ENCODE data around the gene PDZK1IP1. TPM values are rescaled to one million over a fixed set of nuclear protein-coding genes. Genes with fewer than 3 reads are reported as not detected.

Gene PDZK1IP1
- total RNA-seq, 1 experiment from 2014 or later = 19.6 TPM

- Mint-ChIP-seq H3K4me3 (ENCODE audit: unreplicated experiment) (no peak overlapping the region), H3K9me3 (ENCODE audit: unreplicated experiment) (no peaks in the 10 kb centered on the region), H3K4me1 (ENCODE audit: insufficient read depth, unreplicated experiment) (peaks cover 33% of the 10 kb centered on the region), H3K36me3 (ENCODE audit: insufficient read depth, unreplicated experiment) (peaks cover 5% of the 10 kb centered on the region), H3K27ac (ENCODE audit: low read depth, unreplicated experiment) (no peak overlapping the region), H3K27me3 (ENCODE audit: insufficient read depth, unreplicated experiment) (no peaks in the 10 kb centered on the region)
- ChIA-PET POLR2A (no interaction called here), CTCF (interaction anchor here (0.7 to 2.1 kb wide), 3 partner anchors 8 to 77 kb away, joined by 3 to 20 read pairs (median 4); no protein-coding TSS in a partner anchor)
- intact Hi-C loops (cut with micrococcal nuclease) = no loop called here
- TF ChIP-seq, protein P1, sequence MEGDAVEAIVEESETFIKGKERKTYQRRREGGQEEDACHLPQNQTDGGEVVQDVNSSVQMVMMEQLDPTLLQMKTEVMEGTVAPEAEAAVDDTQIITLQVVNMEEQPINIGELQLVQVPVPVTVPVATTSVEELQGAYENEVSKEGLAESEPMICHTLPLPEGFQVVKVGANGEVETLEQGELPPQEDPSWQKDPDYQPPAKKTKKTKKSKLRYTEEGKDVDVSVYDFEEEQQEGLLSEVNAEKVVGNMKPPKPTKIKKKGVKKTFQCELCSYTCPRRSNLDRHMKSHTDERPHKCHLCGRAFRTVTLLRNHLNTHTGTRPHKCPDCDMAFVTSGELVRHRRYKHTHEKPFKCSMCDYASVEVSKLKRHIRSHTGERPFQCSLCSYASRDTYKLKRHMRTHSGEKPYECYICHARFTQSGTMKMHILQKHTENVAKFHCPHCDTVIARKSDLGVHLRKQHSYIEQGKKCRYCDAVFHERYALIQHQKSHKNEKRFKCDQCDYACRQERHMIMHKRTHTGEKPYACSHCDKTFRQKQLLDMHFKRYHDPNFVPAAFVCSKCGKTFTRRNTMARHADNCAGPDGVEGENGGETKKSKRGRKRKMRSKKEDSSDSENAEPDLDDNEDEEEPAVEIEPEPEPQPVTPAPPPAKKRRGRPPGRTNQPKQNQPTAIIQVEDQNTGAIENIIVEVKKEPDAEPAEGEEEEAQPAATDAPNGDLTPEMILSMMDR (IDR thresholded peaks at IDR 0.05; ENCODE audit: unreplicated experiment) = no peak
- no peak for DNase-seq (ENCODE audit: unreplicated experiment)
- no TSS peak for BruUV-seq (replicated peaks)
These were observed 3.3 kb downstream of the PDZK1IP1 start for GRCh38 chr1:47186267-47187185.

GRCh38 chr1:47184822-47185677, 4.8 kb downstream of the PDZK1IP1 start:
- no peaks in the 10 kb centered on the region for H3K9me3 Mint-ChIP-seq (ENCODE audit: unreplicated experiment)
- peak overlapping the region; percentile 44 for H3K27ac Mint-ChIP-seq (ENCODE audit: low read depth, unreplicated experiment)
- no peak overlapping the region for H3K4me3 Mint-ChIP-seq (ENCODE audit: unreplicated experiment)
- POLR2A ChIA-PET = interaction anchor here (0.7 kb wide), 1 partner anchor 380 kb away, joined by 3 read pairs; no protein-coding TSS in a partner anchor
- no peak for DNase-seq (ENCODE audit: unreplicated experiment)
- intact Hi-C loops (cut with micrococcal nuclease) = no loop called here
- no peaks in the 10 kb centered on the region for H3K27me3 Mint-ChIP-seq (ENCODE audit: insufficient read depth, unreplicated experiment)
- CTCF ChIA-PET = interaction anchor here (0.6 to 8.1 kb wide), 6 partner anchors 7 to 252 kb away, joined by 3 to 158 read pairs (median 5); partner anchors contain the start of gene PDZK1IP1
- BruUV-seq (replicated peaks) = no TSS peak
- peaks cover 5% of the 10 kb centered on the region for H3K36me3 Mint-ChIP-seq (ENCODE audit: insufficient read depth, unreplicated experiment)
- TF ChIP-seq, protein P1 (IDR thresholded peaks at IDR 0.05; ENCODE audit: unreplicated experiment) = no peak
- peaks cover 31% of the 10 kb centered on the region for H3K4me1 Mint-ChIP-seq (ENCODE audit: insufficient read depth, unreplicated experiment)

DNA sequence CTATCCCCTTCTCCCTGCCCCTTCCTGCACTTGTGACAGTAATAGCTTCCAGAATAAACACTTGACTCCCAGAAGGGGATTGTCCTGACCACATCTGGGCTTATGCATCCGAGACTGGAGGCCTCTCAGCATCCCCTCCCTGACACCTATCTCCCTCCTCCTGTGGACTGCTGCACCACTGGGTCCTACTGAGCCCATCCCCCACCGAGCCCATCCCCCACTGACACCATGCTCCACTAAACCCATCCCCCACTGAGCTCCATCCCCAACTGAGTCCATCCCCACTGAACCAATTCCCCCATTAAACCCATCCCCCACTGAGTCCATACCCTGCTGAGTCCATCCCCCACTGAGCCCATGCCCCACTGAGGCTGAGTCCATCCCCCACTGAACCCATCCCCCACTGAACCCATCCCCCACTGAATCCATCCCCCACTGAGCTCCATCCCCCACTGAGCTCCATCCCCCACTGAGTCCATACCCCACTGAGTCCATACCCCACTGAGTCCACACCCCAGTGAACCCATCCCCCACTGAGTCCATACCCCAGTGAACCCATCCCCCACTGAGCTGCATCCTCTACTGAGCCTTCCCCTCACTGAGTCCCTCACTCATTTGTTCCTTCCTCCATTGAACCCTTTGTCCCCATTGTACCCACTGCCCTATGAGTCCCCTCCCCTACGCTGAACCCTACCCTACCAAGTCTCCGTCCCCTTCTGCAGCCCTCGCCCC, 5.6 kb downstream of the PDZK1IP1 start:
- Mint-ChIP-seq H3K27ac (ENCODE audit: low read depth, unreplicated experiment) (no peak overlapping the region), H3K4me3 (ENCODE audit: unreplicated experiment) (no peak overlapping the region), H3K4me1 (ENCODE audit: insufficient read depth, unreplicated experiment) (peaks cover 30% of the 10 kb centered on the region), H3K27me3 (ENCODE audit: insufficient read depth, unreplicated experiment) (no peaks in the 10 kb centered on the region), H3K9me3 (ENCODE audit: unreplicated experiment) (no peaks in the 10 kb centered on the region), H3K36me3 (ENCODE audit: insufficient read depth, unreplicated experiment) (peaks cover 5% of the 10 kb centered on the region)
- POLR2A ChIA-PET = interaction anchor here (0.7 kb wide), 1 partner anchor 381 kb away, joined by 3 read pairs; no protein-coding TSS in a partner anchor
- intact Hi-C loops (cut with micrococcal nuclease) = no loop called here
- TF ChIP-seq, protein P1 (IDR thresholded peaks at IDR 0.05; ENCODE audit: unreplicated experiment) = no peak
- CTCF ChIA-PET = interaction anchor here (1.1 to 8.1 kb wide), 4 partner anchors 8 to 252 kb away, joined by 3 to 158 read pairs (median 9); partner anchors contain the start of gene PDZK1IP1
- no TSS peak for BruUV-seq (replicated peaks)
- DNase-seq (ENCODE audit: unreplicated experiment) = no peak

All from MCF 10A (cell line).